Esophagus (tissue), 2 donors: ENCODE measurements around the gene VPS41. TPM values are rescaled to one million over a fixed set of nuclear protein-coding genes. Genes with fewer than 3 reads are reported as not detected.

Experiments used
- H3K27ac ChIP-seq, 2 donors: one replicate each; pipeline ENCODE4 v1.5.1; 2013; ENCODE audit warnings: low read depth in 2 of 2, mild to moderate bottlenecking in 2 of 2, inconsistent platforms in 1 of 2, low read length in 1 of 2, moderate library complexity in 1 of 2
- H3K27me3 ChIP-seq, 2 donors: one replicate each; pipeline ENCODE4 v1.6.1; 2013; ENCODE audit warnings: low read length in 2 of 2, control low read depth in 1 of 2, mild to moderate bottlenecking in 1 of 2; ENCODE audit not compliant: insufficient read depth in 2 of 2, control insufficient read depth in 1 of 2
- H3K36me3 ChIP-seq, 2 donors: one replicate each; pipeline ENCODE4 v1.6.1; 2013; ENCODE audit warnings: low read length in 1 of 2; ENCODE audit not compliant: control insufficient read depth in 2 of 2, insufficient read depth in 2 of 2
- H3K4me1 ChIP-seq, 2 donors: one replicate each; pipeline ENCODE4 v1.6.1; 2013; ENCODE audit warnings: low read length in 1 of 2; ENCODE audit not compliant: control insufficient read depth in 2 of 2, insufficient read depth in 2 of 2
- H3K4me3 ChIP-seq, 2 donors: one replicate each; pipeline ENCODE4 v1.5.1; 2013; ENCODE audit warnings: low read length in 2 of 2, mild to moderate bottlenecking in 2 of 2, low read depth in 1 of 2, moderate library complexity in 1 of 2
- H3K9me3 ChIP-seq, 2 donors: one replicate each; pipeline ENCODE4 v1.6.1; 2013; ENCODE audit warnings: mild to moderate bottlenecking in 2 of 2, low read depth in 1 of 2, low read length in 1 of 2, moderate library complexity in 1 of 2; ENCODE audit not compliant: control insufficient read depth in 2 of 2, insufficient read depth in 1 of 2
- WGBS, 2 donors: extraction: QIAGEN DNeasy Blood & Tissue Kit; methylation state at CpG; one replicate each; pipeline ENCODE4 v1.1.7; 2013; 5-methylcytosine and 5-hydroxymethylcytosine counted together
- polyA plus RNA-seq, 2 donors: library from polyadenylated mRNA; stranded (reverse); fragments of 200-250 nt; gene quantifications; one replicate each; pipeline ENCODE4 v1.2.3, GENCODE V29; 2013
- donor health status: healthy with polysubstance abuse.
- donor health status: Bipolar disorder and iron deficiency.

Gene VPS41
- polyA plus RNA-seq, 2 donors: 6.5 to 8.6 TPM

GRCh38 chr7:38840736-38841460 lies 68.1 kb downstream of the VPS41 start:
- H3K36me3 ChIP-seq: no peaks in the 10 kb centered on the region
- H3K9me3 ChIP-seq: no peaks in the 10 kb centered on the region
- H3K27me3 ChIP-seq: no peaks in the 10 kb centered on the region
- H3K4me3 ChIP-seq: no peak overlapping the region
- WGBS, 2 donors: 59 to 83% methylated on average over 2 of the region's 2 CpGs
- no peaks in the 10 kb centered on the region for H3K4me1 ChIP-seq
- H3K27ac ChIP-seq: no peak overlapping the region

DNA sequence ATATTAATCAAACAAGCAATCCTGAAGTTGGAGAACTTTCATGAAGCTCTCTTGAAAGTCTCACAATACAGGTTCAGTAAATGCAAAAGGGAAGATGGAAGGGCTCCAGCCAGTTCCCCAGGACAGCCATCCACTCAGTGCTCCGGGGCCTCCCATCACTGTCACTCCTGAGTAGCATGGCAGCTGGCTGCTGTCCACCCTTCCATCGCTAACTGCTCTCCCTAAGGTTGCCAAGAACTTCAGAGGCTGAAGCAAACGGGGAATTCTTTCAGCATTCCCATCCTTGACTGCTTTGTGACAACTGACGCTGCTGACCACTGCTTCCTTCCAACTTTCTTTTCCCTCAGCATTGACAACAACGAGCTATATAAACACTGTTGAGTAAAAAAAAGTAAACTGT lies 69.1 kb downstream of the VPS41 start:
- Histone ChIP-seq H3K4me3 (no peak overlapping the region), H3K27me3 (no peaks in the 10 kb centered on the region), H3K4me1 (no peaks in the 10 kb centered on the region), H3K36me3 (no peaks in the 10 kb centered on the region), H3K27ac (no peak overlapping the region), H3K9me3 (no peaks in the 10 kb centered on the region)
- WGBS, 2 donors: 58 to 77% methylated on average over 5 of the region's 5 CpGs

DNA sequence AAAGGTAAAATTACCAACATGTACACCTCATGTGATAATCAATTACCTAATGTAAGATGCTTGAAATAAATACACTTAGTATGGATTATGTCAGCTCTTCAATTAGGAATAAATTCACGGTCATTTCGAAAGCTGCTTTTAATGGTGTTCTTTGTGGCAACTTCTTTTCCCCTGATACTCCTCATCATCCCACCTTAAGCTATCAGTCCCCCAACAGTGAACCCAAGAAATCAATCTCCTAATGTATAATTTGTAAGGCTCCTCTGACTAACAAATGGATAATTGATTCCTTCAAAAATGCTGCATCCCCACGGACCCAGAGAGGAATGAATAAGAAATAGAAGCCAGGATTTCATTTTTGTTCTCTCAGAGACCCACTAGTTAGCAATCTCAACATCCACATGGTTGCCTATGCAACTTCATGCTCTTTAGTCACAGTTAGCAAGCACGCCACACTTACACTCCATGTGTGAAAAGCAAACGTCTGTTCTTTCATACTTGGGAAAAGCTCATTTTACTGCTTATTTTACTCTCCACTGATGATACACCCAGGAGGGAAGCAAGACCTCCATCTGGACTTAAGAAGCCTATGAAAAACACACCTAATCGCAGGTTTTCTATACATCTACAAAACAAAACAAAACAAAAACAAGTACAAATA lies 70.1 kb downstream of the VPS41 start:
- H3K9me3 ChIP-seq: no peaks in the 10 kb centered on the region
- 88 to 93% methylated on average over 6 of the region's 6 CpGs for WGBS, 2 donors
- no peaks in the 10 kb centered on the region for H3K4me1 ChIP-seq
- H3K27me3 ChIP-seq: no peaks in the 10 kb centered on the region
- H3K36me3 ChIP-seq: no peaks in the 10 kb centered on the region
- H3K4me3 ChIP-seq: no peak overlapping the region
- H3K27ac ChIP-seq: no peak overlapping the region

GRCh38 chr7:38834357-38834756 lies 74.6 kb downstream of the VPS41 start:
- Histone ChIP-seq H3K4me3 (no peak overlapping the region), H3K9me3 (no peaks in the 10 kb centered on the region), H3K36me3 (no peaks in the 10 kb centered on the region), H3K27me3 (no peaks in the 10 kb centered on the region), H3K4me1 (no peaks in the 10 kb centered on the region), H3K27ac (no peak overlapping the region)
- 84 to 88% methylated on average over 3 of the region's 3 CpGs for WGBS, 2 donors

- Histone ChIP-seq H3K27me3 (no peaks in the 10 kb centered on the region), H3K9me3 (no peaks in the 10 kb centered on the region), H3K4me1 (no peaks in the 10 kb centered on the region), H3K36me3 (no peaks in the 10 kb centered on the region), H3K4me3 (no peak overlapping the region), H3K27ac (no peak overlapping the region)
- 74 to 85% methylated on average over 1 of the region's 1 CpG for WGBS, 2 donors
Measured at GRCh38 chr7:38833329-38833728, 75.7 kb downstream of the VPS41 start.

DNA sequence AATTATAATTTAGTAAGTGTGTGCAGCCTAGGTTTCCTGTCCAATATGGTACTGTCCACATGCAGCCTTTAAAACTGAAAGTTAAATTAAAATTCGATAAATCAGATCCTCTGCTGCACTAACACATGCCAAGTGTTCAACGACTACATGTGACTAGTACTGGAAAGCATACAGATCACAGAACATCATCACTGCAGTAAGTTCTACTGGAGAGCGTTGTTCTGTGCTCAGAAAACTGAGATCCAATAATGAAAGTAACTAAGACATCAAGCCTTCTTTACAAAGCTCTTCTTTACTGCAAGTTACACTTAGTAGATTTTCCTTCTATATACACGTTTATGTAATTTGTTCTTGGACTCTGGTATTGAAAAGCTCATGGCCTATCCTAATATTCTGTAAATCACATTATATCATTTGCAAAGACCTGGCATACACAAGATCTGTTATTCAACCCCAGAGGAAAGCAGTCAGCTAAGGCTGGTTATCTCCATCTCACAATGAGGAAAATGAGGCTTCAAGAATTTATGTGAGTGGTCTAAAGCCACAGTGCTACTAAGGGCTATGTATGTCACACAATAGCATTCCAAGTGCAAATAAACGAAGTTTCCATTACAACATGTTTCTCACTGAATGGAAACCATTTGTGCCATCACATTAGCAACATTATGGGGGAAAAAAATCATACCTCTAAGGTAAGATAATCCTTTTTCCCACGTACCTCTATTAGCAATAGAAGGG lies 77.6 kb downstream of the VPS41 start:
- no peaks in the 10 kb centered on the region for H3K4me1 ChIP-seq
- H3K27ac ChIP-seq: no peak overlapping the region
- no peaks in the 10 kb centered on the region for H3K36me3 ChIP-seq
- H3K4me3 ChIP-seq: no peak overlapping the region
- H3K27me3 ChIP-seq: no peaks in the 10 kb centered on the region
- 76 to 83% methylated on average over 6 of the region's 6 CpGs for WGBS, 2 donors
- no peaks in the 10 kb centered on the region for H3K9me3 ChIP-seq

DNA sequence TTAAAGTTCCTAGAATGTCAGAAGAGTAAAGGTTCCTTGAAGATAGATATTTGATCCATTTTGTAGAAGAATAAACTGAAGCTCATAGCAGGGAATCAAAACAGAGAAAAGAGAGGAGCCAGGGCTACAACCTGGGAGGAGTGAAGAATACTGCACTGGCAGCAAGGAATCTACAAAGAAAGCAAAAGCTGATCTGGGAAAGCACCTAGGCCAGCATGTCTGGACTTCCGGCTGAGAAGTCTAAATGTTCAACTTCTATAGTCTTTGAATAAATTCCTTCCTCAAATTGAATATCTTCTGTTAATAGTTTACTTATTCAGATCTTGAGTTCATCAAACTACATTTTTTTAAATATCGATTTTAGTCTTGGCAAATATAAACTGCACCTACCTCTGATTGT lies 78.2 kb downstream of the VPS41 start:
- WGBS, 2 donors: 73 to 88% methylated on average over 2 of the region's 2 CpGs
- Histone ChIP-seq H3K27ac (no peak overlapping the region), H3K4me3 (no peak overlapping the region), H3K27me3 (no peaks in the 10 kb centered on the region), H3K9me3 (no peaks in the 10 kb centered on the region), H3K4me1 (no peaks in the 10 kb centered on the region), H3K36me3 (no peaks in the 10 kb centered on the region)

DNA sequence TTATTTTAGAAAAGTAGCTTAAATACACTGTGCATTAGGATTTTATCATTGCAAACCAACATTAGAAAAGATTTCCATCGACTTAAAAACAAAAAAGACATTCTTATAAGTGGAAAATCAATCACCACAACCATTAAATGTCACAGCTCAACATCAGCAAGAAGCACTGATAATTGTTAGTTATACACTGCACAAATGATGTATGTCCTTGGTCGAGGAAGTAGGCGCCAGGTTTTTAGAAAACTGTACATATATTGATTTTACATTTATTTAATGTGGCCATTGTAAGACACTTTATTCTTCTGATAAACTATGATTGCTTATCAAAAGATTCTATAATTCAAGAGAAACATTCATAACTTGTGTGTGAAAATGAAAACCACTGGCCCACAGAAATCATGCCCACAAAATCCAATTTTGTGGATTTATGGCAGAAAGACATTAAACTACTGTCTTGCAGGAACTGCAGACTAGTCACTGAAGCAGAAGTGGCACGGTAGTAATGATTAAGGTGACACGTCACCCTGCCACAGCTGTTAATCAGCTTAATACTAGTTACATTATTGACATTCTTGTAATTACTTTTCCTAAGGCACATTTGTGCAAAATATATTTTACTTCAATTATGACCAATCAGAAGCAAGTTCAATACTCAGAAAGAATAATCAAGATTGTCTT lies 79.4 kb downstream of the VPS41 start:
- Histone ChIP-seq H3K9me3 (no peaks in the 10 kb centered on the region), H3K27ac (no peak overlapping the region), H3K36me3 (no peaks in the 10 kb centered on the region), H3K4me3 (no peak overlapping the region), H3K27me3 (no peaks in the 10 kb centered on the region), H3K4me1 (no peaks in the 10 kb centered on the region)
- WGBS, 2 donors: 82 to 92% methylated on average over 5 of the region's 5 CpGs

GRCh38 chr7:38828026-38828425 lies 81.0 kb downstream of the VPS41 start:
- H3K4me3 ChIP-seq: no peak overlapping the region
- H3K9me3 ChIP-seq: no peaks in the 10 kb centered on the region
- no peak overlapping the region for H3K27ac ChIP-seq
- no peaks in the 10 kb centered on the region for H3K27me3 ChIP-seq
- H3K36me3 ChIP-seq: no peaks in the 10 kb centered on the region
- no peaks in the 10 kb centered on the region for H3K4me1 ChIP-seq
- WGBS, 2 donors: 90 to 95% methylated on average over 3 of the region's 3 CpGs
